ENCODE data around the gene PI4KB. TPM values are rescaled to one million over a fixed set of nuclear protein-coding genes. Genes with fewer than 3 reads are reported as not detected.

The PI4KB gene
- total RNA-seq, 1 experiment from 2014 or later, result 45.1 TPM

DNA sequence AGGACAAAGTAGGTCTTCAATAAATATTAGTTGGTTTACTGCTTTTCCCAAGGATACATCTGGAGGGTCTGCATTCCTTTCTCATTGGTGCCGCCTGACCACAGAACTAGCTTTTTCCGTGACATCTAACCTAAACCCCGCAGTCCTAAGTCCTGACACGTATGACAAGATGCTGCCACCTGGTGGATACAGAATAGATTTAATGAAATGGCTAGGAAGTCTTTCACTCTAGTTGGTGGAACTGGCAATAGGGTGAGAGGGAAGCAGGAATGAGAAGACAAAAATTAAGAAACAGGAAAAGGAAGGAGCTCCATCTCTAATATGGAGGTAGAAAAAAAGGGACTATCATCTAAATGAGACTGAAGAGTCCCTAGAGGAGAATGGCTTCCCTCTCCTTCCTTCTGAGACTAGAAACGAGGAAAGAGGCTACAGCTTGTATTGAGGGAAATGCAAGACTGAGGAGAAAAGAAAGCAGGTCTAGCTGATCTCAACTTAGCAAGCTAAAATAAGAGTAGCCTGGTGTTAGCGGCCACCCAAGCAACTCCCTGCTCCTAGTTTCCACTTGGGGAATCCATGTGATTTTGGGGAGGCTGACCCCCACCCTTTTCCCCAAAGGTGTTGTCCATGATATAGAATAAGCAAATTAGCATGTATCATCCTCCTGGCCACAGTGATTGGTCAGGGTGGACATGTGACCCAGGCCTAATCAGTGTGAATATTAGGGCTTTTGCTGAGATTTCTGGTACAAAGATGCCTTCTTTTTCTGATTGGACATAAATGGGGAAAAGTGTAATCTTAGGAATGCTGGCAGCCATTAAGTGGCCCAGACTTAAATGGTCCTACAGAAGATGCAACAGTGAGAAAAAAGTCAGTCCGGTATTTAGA is 13.9 kb upstream of the PI4KB start:
- Histone ChIP-seq H3K79me2 (ENCODE audit: insufficient read depth, low read length) (no peaks in the 10 kb centered on the region), H3K36me3 (ENCODE audit: control insufficient read depth in 1 of 2, insufficient read depth in 2 of 2, low read length in 2 of 2) (peaks cover 10 to 16% of the 10 kb centered on the region in 2 experiments; a peak in 1 of 4 replicates), H2AFZ (ENCODE audit: low read depth, low read length, poor library complexity, severe bottlenecking) (no peak overlapping the region), H3K9ac (ENCODE audit: low read length) (no peak overlapping the region; the same call in 1 of the 2 replicates), H3K27ac (ENCODE audit: low read depth, low read length) (peak overlapping the region; percentile 12; the same call in 1 of the 2 replicates), H3K4me3 (replicated peaks in 1 of 2; ENCODE audit: low read depth in 1 of 2, low read length in 2 of 2) (no peak overlapping the region), H3K4me1 (ENCODE audit: control insufficient read depth in 1 of 2, insufficient read depth in 2 of 2, low read length in 2 of 2) (peaks cover 0 to 20% of the 10 kb centered on the region in 2 experiments; a peak in 2 of 4 replicates), H3K4me2 (ENCODE audit: low read length) (peak overlapping the region; percentile 21; the same call in 1 of the 2 replicates), H3K27me3 (ENCODE audit: insufficient read depth, low read length) (no peaks in the 10 kb centered on the region), H3K9me3 (ENCODE audit: control insufficient read depth in 1 of 2, insufficient read depth in 1 of 2, low read depth in 1 of 2, low read length in 2 of 2) (no peaks in the 10 kb centered on the region), H3K9me2 (ENCODE audit: insufficient read depth) (no peaks in the 10 kb centered on the region), H4K20me1 (ENCODE audit: insufficient read depth) (no peaks in the 10 kb centered on the region)
- RAD21 ChIA-PET (ENCODE audit: low non-redundant PET in 1 of 2, low total read pairs in 2 of 2, uncharacterized antibody in 2 of 2, unreplicated experiment in 2 of 2), result interaction anchor here (0.6 to 1.4 kb wide), 9 partner anchors 9 to 241 kb away, joined by 3 to 16 read pairs (median 4); partner anchors contain the start of gene PI4KB (in 1 of the 2)
- peak; percentile 75 for DNase-seq (ENCODE audit: low read depth, low spot score)
- TF ChIP-seq YY1 (IDR thresholded peaks at IDR 0.05; ENCODE audit: extremely low read depth, insufficient replicate concordance, low read depth, low read length) (peak; percentile 73), CEBPB (IDR thresholded peaks at IDR 0.05; ENCODE audit: low read depth) (no peak), RAD21 (IDR thresholded peaks at IDR 0.05; ENCODE audit: low read depth) (peak; percentile 95)
- TF ChIP-seq, protein P1, sequence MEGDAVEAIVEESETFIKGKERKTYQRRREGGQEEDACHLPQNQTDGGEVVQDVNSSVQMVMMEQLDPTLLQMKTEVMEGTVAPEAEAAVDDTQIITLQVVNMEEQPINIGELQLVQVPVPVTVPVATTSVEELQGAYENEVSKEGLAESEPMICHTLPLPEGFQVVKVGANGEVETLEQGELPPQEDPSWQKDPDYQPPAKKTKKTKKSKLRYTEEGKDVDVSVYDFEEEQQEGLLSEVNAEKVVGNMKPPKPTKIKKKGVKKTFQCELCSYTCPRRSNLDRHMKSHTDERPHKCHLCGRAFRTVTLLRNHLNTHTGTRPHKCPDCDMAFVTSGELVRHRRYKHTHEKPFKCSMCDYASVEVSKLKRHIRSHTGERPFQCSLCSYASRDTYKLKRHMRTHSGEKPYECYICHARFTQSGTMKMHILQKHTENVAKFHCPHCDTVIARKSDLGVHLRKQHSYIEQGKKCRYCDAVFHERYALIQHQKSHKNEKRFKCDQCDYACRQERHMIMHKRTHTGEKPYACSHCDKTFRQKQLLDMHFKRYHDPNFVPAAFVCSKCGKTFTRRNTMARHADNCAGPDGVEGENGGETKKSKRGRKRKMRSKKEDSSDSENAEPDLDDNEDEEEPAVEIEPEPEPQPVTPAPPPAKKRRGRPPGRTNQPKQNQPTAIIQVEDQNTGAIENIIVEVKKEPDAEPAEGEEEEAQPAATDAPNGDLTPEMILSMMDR (IDR thresholded peaks at IDR 0.05 in 2 of 3, conservative IDR thresholded peaks at IDR 0.05 in 1 of 3; ENCODE audit: borderline replicate concordance in 1 of 3, insufficient read depth in 1 of 3, low read depth in 2 of 3, low read length in 2 of 3), result peak; percentile 55 to 94 (median 82); a peak in 5 of 6 replicates
- POLR2A ChIA-PET, result interaction anchor here (0.5 to 2.5 kb wide), 8 partner anchors 11 to 454 kb away, joined by 3 to 12 read pairs (median 4); partner anchors contain the start of gene PI4KB
- intact Hi-C loops (cut with micrococcal nuclease), result loop anchor here (1.0 to 2.0 kb wide), 2 partner anchors 40 to 144 kb away; no protein-coding TSS in a partner anchor
- ATAC-seq, result peak; percentile 92
- no TSS peak for BruUV-seq (replicated peaks)
- CTCF ChIA-PET, result interaction anchor here (0.6 to 5.4 kb wide), 23 partner anchors 9 to 496 kb away, joined by 3 to 131 read pairs (median 6); partner anchors contain the start of genes PI4KB and ZNF687

Data from HCT116 (cell line).